Gastrocnemius medialis (tissue), 4 donors: Measurements from ENCODE around the gene RALGAPA2. TPM values are rescaled to one million over a fixed set of nuclear protein-coding genes. Genes with fewer than 3 reads are reported as not detected.

Experiments
- ATAC-seq, 2 donors: fragments of 150-250 bp; one replicate each; pipeline ENCODE4 v1.9.1; 2016
- DNase-seq, 2 donors: peaks; one replicate each; pipeline ENCODE4 v3.0.0-alpha.2; 2019
- H3K27ac ChIP-seq, 4 donors: fragments of 200-600 bp; sonication (generic); 1 replicate in 1 of 4; 2 replicates in 3 of 4; pipeline ENCODE4 v1.5.1; 2016 to 2018; ENCODE audit warnings: mild to moderate bottlenecking in 2 of 4, moderate library complexity in 1 of 4
- H3K27me3 ChIP-seq, 3 donors: fragments of 200-600 bp; sonication (generic) in 2 of 3; 1 replicate in 1 of 3; 2 replicates in 2 of 3; pipeline versions ENCODE4 v1.5.1 to v1.6.0; 2016 to 2019; ENCODE audit warnings: mild to moderate bottlenecking in 1 of 3, moderate library complexity in 1 of 3
- H3K36me3 ChIP-seq, 2 donors: fragments of 200-600 bp; sonication (generic) in 1 of 2; one replicate each; pipeline ENCODE4 v1.5.1; 2017 to 2018
- H3K4me1 ChIP-seq, 2 donors: fragments of 200-600 bp; sonication (generic) in 1 of 2; one replicate each; pipeline ENCODE4 v1.5.1; 2016 to 2017; ENCODE audit warnings: mild to moderate bottlenecking in 2 of 2
- H3K4me3 ChIP-seq, 4 donors: fragments of 200-600 bp; sonication (generic) in 3 of 4; 1 replicate in 1 of 4; 2 replicates in 3 of 4; pipeline ENCODE4 v1.5.1; 2016 to 2019; ENCODE audit warnings: mild to moderate bottlenecking in 2 of 4
- H3K9me3 ChIP-seq, 3 donors: fragments of 200-600 bp; sonication (generic) in 2 of 3; 1 replicate in 1 of 3; 2 replicates in 2 of 3; pipeline ENCODE4 v1.5.1; 2016 to 2019
- POLR2A ChIP-seq, 2 donors: fragments of 450-650 bp; IDR thresholded peaks; one replicate each; pipeline ENCODE4 v1.6.1; 2017; ENCODE audit warnings: antibody characterized with exemption in 2 of 2, mild to moderate bottlenecking in 2 of 2, moderate library complexity in 2 of 2
- in situ Hi-C, 4 donors: fragments of 200-750 bp; cut with MboI; loops; one replicate each; pipeline versions ENCODE4 v1.15.0 to v1.8.0; 2017; ENCODE audit warnings: low sequenced_read_pairs in 4 of 4
- intact Hi-C: fragments of 100-400 bp; cut with DNase I; formaldehyde crosslinking; loops from one replicate; pipeline ENCODE4 v1.15.1; 2023; ENCODE audit warnings: low total_unique reads
- total RNA-seq, 4 donors: library from RNA; depleted of rRNA; stranded (reverse); fragments of >200 nt; gene quantifications; one replicate each; pipeline versions ENCODE4 v1.1.0 to v1.2.3, GENCODE V29; 2016
- TF ChIP-seq, protein P1 (sequence below), 5 experiments: fragments of 450-650 bp in 3 of 5; fragments of 200-600 bp in 2 of 5; sonication (generic) in 2 of 5; IDR thresholded peaks in 4 of 5; conservative IDR thresholded peaks in 1 of 5; 1 replicate in 4 of 5; 2 replicates in 1 of 5; pipeline ENCODE4 v1.5.1; 2016 to 2019; ENCODE audit warnings: antibody characterized with exemption in 5 of 5, mild to moderate bottlenecking in 3 of 5, moderate library complexity in 3 of 5

The RALGAPA2 gene
- total RNA-seq, 4 donors from 2014 or later = 43.2 to 56.9 (median 52.0) TPM

DNA sequence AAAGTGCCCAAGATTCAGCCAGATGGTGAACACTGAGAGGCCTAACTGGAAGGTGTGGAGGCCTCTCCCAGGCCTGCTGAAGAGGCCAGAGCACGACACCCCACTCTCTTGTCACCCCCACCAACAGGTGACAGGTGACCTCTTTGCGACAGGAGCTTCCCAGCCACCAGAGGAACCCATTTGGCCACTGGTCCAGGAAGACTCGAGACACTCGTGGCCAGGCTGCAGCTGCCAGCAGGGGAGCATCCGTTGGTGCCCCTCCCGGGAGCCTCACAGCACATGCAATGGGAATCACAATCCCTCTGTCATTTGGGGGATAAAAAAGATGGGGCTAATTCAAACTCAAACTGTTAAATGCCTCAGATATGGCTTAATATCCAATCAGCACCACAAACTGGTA is 181.2 kb downstream of the RALGAPA2 start:
- Histone ChIP-seq H3K4me3 (no peak overlapping the region), H3K27ac (no peak overlapping the region), H3K9me3 (no peaks in the 10 kb centered on the region), H3K27me3 (no peaks in the 10 kb centered on the region), H3K36me3 (peaks cover 3 to 61% of the 10 kb centered on the region in 2 donors), H3K4me1 (peaks cover 0 to 7% of the 10 kb centered on the region in 2 donors)
- ATAC-seq = no peak
- intact Hi-C loops = no loop called here
- in situ Hi-C loops = no loop called here
- TF ChIP-seq, protein P1, sequence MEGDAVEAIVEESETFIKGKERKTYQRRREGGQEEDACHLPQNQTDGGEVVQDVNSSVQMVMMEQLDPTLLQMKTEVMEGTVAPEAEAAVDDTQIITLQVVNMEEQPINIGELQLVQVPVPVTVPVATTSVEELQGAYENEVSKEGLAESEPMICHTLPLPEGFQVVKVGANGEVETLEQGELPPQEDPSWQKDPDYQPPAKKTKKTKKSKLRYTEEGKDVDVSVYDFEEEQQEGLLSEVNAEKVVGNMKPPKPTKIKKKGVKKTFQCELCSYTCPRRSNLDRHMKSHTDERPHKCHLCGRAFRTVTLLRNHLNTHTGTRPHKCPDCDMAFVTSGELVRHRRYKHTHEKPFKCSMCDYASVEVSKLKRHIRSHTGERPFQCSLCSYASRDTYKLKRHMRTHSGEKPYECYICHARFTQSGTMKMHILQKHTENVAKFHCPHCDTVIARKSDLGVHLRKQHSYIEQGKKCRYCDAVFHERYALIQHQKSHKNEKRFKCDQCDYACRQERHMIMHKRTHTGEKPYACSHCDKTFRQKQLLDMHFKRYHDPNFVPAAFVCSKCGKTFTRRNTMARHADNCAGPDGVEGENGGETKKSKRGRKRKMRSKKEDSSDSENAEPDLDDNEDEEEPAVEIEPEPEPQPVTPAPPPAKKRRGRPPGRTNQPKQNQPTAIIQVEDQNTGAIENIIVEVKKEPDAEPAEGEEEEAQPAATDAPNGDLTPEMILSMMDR (IDR thresholded peaks at IDR 0.05 in 4 of 5, conservative IDR thresholded peaks at IDR 0.05 in 1 of 5) = no peak
- no peak for TF ChIP-seq POLR2A (IDR thresholded peaks at IDR 0.05)
- no peak for DNase-seq

DNA sequence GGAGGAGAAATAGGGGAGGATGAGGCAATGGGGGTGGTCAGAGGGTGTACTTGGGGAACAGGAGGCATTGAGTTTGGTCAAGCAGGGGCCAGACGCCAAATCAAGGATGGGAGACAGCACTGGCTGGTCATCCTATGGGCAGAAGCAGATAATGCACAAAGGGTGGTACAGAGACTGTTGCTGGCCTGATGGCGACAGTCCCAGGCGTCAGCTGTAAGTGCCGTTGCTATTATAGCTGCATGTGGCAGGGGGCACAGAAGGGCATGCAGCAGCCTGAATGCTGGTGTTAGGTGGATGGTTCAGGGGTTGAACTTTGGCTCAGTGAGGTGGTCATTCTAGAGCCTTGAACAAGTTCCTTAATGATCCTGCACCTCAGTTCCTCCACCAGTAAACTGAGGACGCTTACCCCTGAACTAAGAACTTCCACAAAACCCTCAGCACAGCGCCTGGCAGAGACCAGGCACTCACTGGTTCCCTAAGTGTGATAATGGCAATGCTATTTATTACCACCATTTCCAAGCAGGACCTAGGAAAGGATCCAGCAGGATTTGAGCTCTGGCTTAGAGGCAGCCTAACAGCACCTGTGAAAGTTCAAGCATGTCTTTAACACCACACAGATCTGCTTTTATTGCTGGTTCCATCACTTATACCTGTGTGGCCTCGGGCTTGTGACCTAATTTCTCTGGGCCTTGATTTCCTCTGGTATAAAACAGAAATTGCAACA is 181.9 kb downstream of the RALGAPA2 start:
- no peak for DNase-seq
- in situ Hi-C loops (no loop called here), intact Hi-C loops (no loop called here)
- no peak for ATAC-seq
- peaks cover 3 to 10% of the 10 kb centered on the region in 2 donors for H3K4me1 ChIP-seq
- H3K4me3 ChIP-seq = no peak overlapping the region
- no peaks in the 10 kb centered on the region for H3K9me3 ChIP-seq
- no peaks in the 10 kb centered on the region for H3K27me3 ChIP-seq
- no peak overlapping the region for H3K27ac ChIP-seq
- TF ChIP-seq, protein P1 (IDR thresholded peaks at IDR 0.05 in 4 of 5, conservative IDR thresholded peaks at IDR 0.05 in 1 of 5) = no peak
- TF ChIP-seq POLR2A (IDR thresholded peaks at IDR 0.05) = no peak
- H3K36me3 ChIP-seq = peaks cover 3 to 61% of the 10 kb centered on the region in 2 donors

DNA sequence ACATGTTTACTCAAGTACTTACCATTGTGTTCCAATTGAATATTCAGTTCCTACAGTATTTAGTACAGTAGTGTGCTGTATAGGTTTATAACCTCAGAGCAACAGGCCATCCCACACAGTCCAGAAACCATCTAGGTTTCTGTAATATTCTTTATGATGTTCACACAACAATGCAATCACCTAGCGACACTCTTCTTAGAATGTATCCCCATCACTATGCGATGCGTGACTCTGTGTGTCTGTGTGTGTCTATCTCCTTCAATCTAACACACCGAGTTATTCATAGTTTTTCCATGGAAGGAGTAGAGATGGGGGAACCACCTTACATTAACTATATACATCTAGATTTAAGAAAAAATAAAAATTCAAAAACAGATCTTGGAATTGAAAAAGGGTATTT is 182.8 kb downstream of the RALGAPA2 start:
- no peak for TF ChIP-seq POLR2A (IDR thresholded peaks at IDR 0.05)
- TF ChIP-seq, protein P1 (IDR thresholded peaks at IDR 0.05 in 4 of 5, conservative IDR thresholded peaks at IDR 0.05 in 1 of 5) = no peak
- H3K4me3 ChIP-seq = no peak overlapping the region
- peaks cover 6 to 16% of the 10 kb centered on the region in 2 donors for H3K4me1 ChIP-seq
- intact Hi-C loops = no loop called here
- no peak for ATAC-seq
- H3K27me3 ChIP-seq = no peaks in the 10 kb centered on the region
- H3K9me3 ChIP-seq = no peaks in the 10 kb centered on the region
- DNase-seq = no peak
- no peak overlapping the region for H3K27ac ChIP-seq
- in situ Hi-C loops = no loop called here
- peaks cover 3 to 61% of the 10 kb centered on the region in 2 donors for H3K36me3 ChIP-seq

DNA sequence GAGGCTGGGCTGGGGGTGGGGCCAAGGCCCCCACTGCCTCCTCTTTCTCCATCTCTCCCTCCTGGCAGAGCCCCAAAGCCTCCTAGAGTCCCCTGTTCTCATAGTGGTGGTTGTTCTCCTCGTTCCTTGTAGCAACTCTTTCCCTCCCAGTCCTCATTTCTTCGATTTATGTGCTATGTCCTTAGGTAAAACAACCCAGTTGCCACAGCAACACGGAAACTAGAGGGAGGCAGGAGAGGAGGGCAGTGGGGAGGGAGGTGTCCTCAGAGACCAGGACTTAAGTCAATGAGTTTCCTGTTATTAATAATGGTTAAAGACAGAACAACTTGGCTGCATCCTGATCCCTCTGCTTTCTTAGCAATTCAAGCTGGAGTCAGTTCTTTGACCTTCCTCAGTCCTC is 183.6 kb downstream of the RALGAPA2 start:
- Histone ChIP-seq H3K4me1 (peaks cover 6 to 16% of the 10 kb centered on the region in 2 donors), H3K27ac (no peak overlapping the region), H3K36me3 (peaks cover 3 to 67% of the 10 kb centered on the region in 2 donors), H3K27me3 (no peaks in the 10 kb centered on the region), H3K4me3 (no peak overlapping the region), H3K9me3 (no peaks in the 10 kb centered on the region)
- in situ Hi-C loops = no loop called here
- ATAC-seq (no peak), DNase-seq (no peak)
- intact Hi-C loops = no loop called here
- TF ChIP-seq, protein P1 (IDR thresholded peaks at IDR 0.05 in 4 of 5, conservative IDR thresholded peaks at IDR 0.05 in 1 of 5) = no peak
- no peak for TF ChIP-seq POLR2A (IDR thresholded peaks at IDR 0.05)
